ENCODE measurements around the gene DLGAP3. TPM values are rescaled to one million over a fixed set of nuclear protein-coding genes. Genes with fewer than 3 reads are reported as not detected.
A peak's percentile ranks its signal among the peaks of the same experiment; 100 is the strongest.

DLGAP3 gene
- total RNA-seq, 1 donor from 2014 or later: 44.8 TPM

- H3K9me3 Mint-ChIP-seq (ENCODE audit: unreplicated experiment): peaks cover 3% of the 10 kb centered on the region
- peaks cover 28% of the 10 kb centered on the region for H3K4me1 Mint-ChIP-seq (ENCODE audit: low read depth, unreplicated experiment)
- TF ChIP-seq, protein P1, sequence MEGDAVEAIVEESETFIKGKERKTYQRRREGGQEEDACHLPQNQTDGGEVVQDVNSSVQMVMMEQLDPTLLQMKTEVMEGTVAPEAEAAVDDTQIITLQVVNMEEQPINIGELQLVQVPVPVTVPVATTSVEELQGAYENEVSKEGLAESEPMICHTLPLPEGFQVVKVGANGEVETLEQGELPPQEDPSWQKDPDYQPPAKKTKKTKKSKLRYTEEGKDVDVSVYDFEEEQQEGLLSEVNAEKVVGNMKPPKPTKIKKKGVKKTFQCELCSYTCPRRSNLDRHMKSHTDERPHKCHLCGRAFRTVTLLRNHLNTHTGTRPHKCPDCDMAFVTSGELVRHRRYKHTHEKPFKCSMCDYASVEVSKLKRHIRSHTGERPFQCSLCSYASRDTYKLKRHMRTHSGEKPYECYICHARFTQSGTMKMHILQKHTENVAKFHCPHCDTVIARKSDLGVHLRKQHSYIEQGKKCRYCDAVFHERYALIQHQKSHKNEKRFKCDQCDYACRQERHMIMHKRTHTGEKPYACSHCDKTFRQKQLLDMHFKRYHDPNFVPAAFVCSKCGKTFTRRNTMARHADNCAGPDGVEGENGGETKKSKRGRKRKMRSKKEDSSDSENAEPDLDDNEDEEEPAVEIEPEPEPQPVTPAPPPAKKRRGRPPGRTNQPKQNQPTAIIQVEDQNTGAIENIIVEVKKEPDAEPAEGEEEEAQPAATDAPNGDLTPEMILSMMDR (IDR thresholded peaks at IDR 0.05; ENCODE audit: partially characterized antibody, unreplicated experiment): no peak
- peaks cover 9% of the 10 kb centered on the region for H3K36me3 Mint-ChIP-seq (ENCODE audit: unreplicated experiment)
- no peak overlapping the region for H3K4me3 Mint-ChIP-seq (ENCODE audit: unreplicated experiment)
- no peaks in the 10 kb centered on the region for H3K27me3 Mint-ChIP-seq (ENCODE audit: unreplicated experiment)
- no peak for DNase-seq
- H3K27ac Mint-ChIP-seq (ENCODE audit: unreplicated experiment): no peak overlapping the region
Measured at GRCh38 chr1:34899471-34899870, 30.0 kb downstream of the DLGAP3 start.

- no peak overlapping the region for H3K4me3 Mint-ChIP-seq (ENCODE audit: unreplicated experiment)
- peaks cover 9% of the 10 kb centered on the region for H3K36me3 Mint-ChIP-seq (ENCODE audit: unreplicated experiment)
- TF ChIP-seq, protein P1 (IDR thresholded peaks at IDR 0.05; ENCODE audit: partially characterized antibody, unreplicated experiment): no peak
- no peaks in the 10 kb centered on the region for H3K27me3 Mint-ChIP-seq (ENCODE audit: unreplicated experiment)
- H3K27ac Mint-ChIP-seq (ENCODE audit: unreplicated experiment): no peak overlapping the region
- H3K4me1 Mint-ChIP-seq (ENCODE audit: low read depth, unreplicated experiment): peaks cover 24% of the 10 kb centered on the region
- no peak for DNase-seq
- H3K9me3 Mint-ChIP-seq (ENCODE audit: unreplicated experiment): peaks cover 3% of the 10 kb centered on the region
Measured at GRCh38 chr1:34898330-34898761, 31.1 kb downstream of the DLGAP3 start.

- Mint-ChIP-seq H3K9me3 (ENCODE audit: unreplicated experiment) (peaks cover 6% of the 10 kb centered on the region), H3K4me1 (ENCODE audit: low read depth, unreplicated experiment) (peaks cover 11% of the 10 kb centered on the region), H3K4me3 (ENCODE audit: unreplicated experiment) (no peak overlapping the region), H3K27ac (ENCODE audit: unreplicated experiment) (no peak overlapping the region), H3K27me3 (ENCODE audit: unreplicated experiment) (no peaks in the 10 kb centered on the region), H3K36me3 (ENCODE audit: unreplicated experiment) (peaks cover 20% of the 10 kb centered on the region)
- TF ChIP-seq, protein P1 (IDR thresholded peaks at IDR 0.05; ENCODE audit: partially characterized antibody, unreplicated experiment): no peak
- DNase-seq: no peak
Measured at GRCh38 chr1:34896612-34897011, 32.8 kb downstream of the DLGAP3 start.

- Mint-ChIP-seq H3K4me3 (ENCODE audit: unreplicated experiment) (peak overlapping the region; percentile 57), H3K9me3 (ENCODE audit: unreplicated experiment) (peaks cover 3% of the 10 kb centered on the region), H3K27ac (ENCODE audit: unreplicated experiment) (peak overlapping the region; percentile 89), H3K4me1 (ENCODE audit: low read depth, unreplicated experiment) (peaks cover 8% of the 10 kb centered on the region), H3K27me3 (ENCODE audit: unreplicated experiment) (peaks cover 5% of the 10 kb centered on the region), H3K36me3 (ENCODE audit: unreplicated experiment) (peaks cover 12% of the 10 kb centered on the region)
- TF ChIP-seq, protein P1 (IDR thresholded peaks at IDR 0.05; ENCODE audit: partially characterized antibody, unreplicated experiment): no peak
- no peak for DNase-seq
Measured at GRCh38 chr1:34889705-34890104, 39.7 kb downstream of the DLGAP3 start.

- H3K27me3 Mint-ChIP-seq (ENCODE audit: unreplicated experiment): peaks cover 6% of the 10 kb centered on the region
Measured at GRCh38 chr1:34887593-34887992, 41.9 kb downstream of the DLGAP3 start.

More at GRCh38 chr1:34887593-34887992, 41.9 kb downstream of the DLGAP3 start:
- H3K27ac Mint-ChIP-seq (ENCODE audit: unreplicated experiment): no peak overlapping the region
- DNase-seq: no peak
- peaks cover 15% of the 10 kb centered on the region for H3K36me3 Mint-ChIP-seq (ENCODE audit: unreplicated experiment)
- H3K9me3 Mint-ChIP-seq (ENCODE audit: unreplicated experiment): peaks cover 2% of the 10 kb centered on the region
- TF ChIP-seq, protein P1 (IDR thresholded peaks at IDR 0.05; ENCODE audit: partially characterized antibody, unreplicated experiment): no peak
- no peak overlapping the region for H3K4me3 Mint-ChIP-seq (ENCODE audit: unreplicated experiment)
- peaks cover 8% of the 10 kb centered on the region for H3K4me1 Mint-ChIP-seq (ENCODE audit: low read depth, unreplicated experiment)
